Testis (tissue), 3 donors: ENCODE results near the gene EXOC3. TPM values are rescaled to one million over a fixed set of nuclear protein-coding genes. Genes with fewer than 3 reads are reported as not detected.
"Not testable (repeated sequence)": the region's sequence is repeated elsewhere in the genome, so short reads cannot be mapped to it uniquely, and the experiment has no call there.

ENCODE experiments used
- DNase-seq: peaks from one replicate; pipeline ENCODE4 v3.0.0-alpha.2; 2019
- H3K27ac ChIP-seq, 2 donors: fragments of 200-600 bp; sonication (generic); one replicate each; pipeline ENCODE4 v1.5.1; 2019
- H3K27me3 ChIP-seq: fragments of 200-600 bp; sonication (generic); one replicate; pipeline ENCODE4 v1.5.1; 2019
- H3K36me3 ChIP-seq: fragments of 200-600 bp; sonication (generic); one replicate; pipeline ENCODE4 v1.5.1; 2017; ENCODE audit warnings: low read depth; ENCODE audit errors: missing control alignments
- H3K4me1 ChIP-seq: fragments of 200-600 bp; sonication (generic); one replicate; pipeline ENCODE4 v1.5.1; 2019
- H3K4me3 ChIP-seq, 2 donors: fragments of 200-600 bp; sonication (generic); one replicate each; pipeline ENCODE4 v1.5.1; 2017 to 2019
- H3K9me3 ChIP-seq: fragments of 200-600 bp; sonication (generic); one replicate; pipeline ENCODE4 v1.5.1; 2017
- CTCF ChIP-seq, 3 experiments: fragments of 450-650 bp in 2 of 3; fragments of 200-600 bp in 1 of 3; sonication (generic) in 1 of 3; IDR thresholded peaks; one replicate each; pipeline ENCODE4 v1.5.1; 2016 to 2019; ENCODE audit warnings: antibody characterized with exemption in 3 of 3, mild to moderate bottlenecking in 2 of 3, moderate library complexity in 1 of 3
- POLR2A ChIP-seq: fragments of 450-650 bp; IDR thresholded peaks from one replicate; pipeline ENCODE4 v1.6.1; 2017; ENCODE audit warnings: antibody characterized with exemption, mild to moderate bottlenecking, moderate library complexity
- WGBS, 2 donors: methylation state at CpG; one replicate each; pipeline ENCODE4 v1.1.5; 2018; 5-methylcytosine and 5-hydroxymethylcytosine counted together
- intact Hi-C: fragments of 100-400 bp; cut with DNase I; formaldehyde crosslinking; loops from one replicate; pipeline ENCODE4 v1.15.1; 2023; ENCODE audit warnings: low total_unique reads
- polyA plus RNA-seq: library from polyadenylated mRNA; stranded (reverse); fragments of 350-450 nt; fragmentation: Illumina TruSeq; extraction: RNeasy Lipid Tissue Mini Kit (QIAGEN cat#74804); gene quantifications from one replicate; pipeline ENCODE4 v1.2.3, GENCODE V29; 2014; ENCODE audit warnings: low read depth, low replicate concordance; ENCODE audit not compliant: insufficient read depth
- total RNA-seq, 2 donors: library from RNA; depleted of rRNA; stranded (reverse); fragments of >200 nt; gene quantifications; one replicate each; pipeline ENCODE4 v1.2.3, GENCODE V29; 2016

EXOC3 gene
- total and polyA plus RNA-seq, 3 donors from 2014 or later: 111 to 122 (median 120) TPM

- H3K36me3 ChIP-seq: no peaks in the 10 kb centered on the region
- H3K27ac ChIP-seq: no peak overlapping the region
- no peaks in the 10 kb centered on the region for H3K9me3 ChIP-seq
- H3K4me3 ChIP-seq: no peak overlapping the region
- H3K27me3 ChIP-seq: no peaks in the 10 kb centered on the region
- intact Hi-C loops: no loop called here
- WGBS, 2 donors: 37% methylated on average over 23 of the region's 23 CpGs; no CpG with 5 or more reads in 1 of the 2 donors
- DNase-seq: no peak
- TF ChIP-seq POLR2A (no peak), CTCF (IDR thresholded peaks at IDR 0.05) (no peak)
- no peaks in the 10 kb centered on the region for H3K4me1 ChIP-seq
Measured at GRCh38 chr5:501831-502184, 58.8 kb downstream of the EXOC3 start.

DNA sequence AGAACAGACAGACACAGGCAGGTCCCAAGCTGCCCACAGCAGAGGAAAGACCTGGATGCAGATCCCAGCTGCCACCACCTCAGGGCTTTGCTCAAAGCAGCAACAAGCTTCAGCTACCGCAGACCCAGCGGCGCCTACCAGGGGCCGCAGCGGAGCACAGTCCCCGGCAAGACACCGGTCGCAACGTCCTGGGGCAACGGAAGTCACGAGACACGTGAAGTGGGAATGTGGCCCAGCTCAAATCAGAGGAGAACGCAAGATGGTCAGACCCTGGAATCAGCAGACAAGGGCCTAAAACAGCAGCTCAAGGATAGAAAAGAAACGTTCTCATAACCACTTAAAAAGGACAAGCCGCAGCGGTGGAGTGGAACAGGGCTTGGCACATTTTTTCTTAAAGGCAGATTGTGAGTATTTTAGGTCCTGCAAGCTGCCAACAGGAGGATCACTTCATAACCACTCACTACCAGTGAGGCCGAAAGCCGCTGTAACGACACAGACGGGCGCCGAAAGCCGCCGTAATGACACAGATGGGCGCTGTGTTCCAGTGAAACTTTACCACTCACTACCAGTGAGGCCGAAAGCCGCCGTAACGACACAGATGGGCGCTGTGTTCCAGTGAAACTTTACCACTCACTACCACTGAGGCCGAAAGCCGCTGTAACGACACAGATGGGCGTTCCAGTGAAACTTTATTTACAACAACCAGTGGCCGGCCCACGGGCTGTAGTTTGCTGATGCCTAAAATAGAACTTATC lies 59.5 kb downstream of the EXOC3 start:
- DNase-seq: no peak
- H3K4me1 ChIP-seq: no peaks in the 10 kb centered on the region
- 72 to 79% methylated on average over 30 to 36 of the region's 36 CpGs for WGBS, 2 donors
- no peak for TF ChIP-seq POLR2A
- no peak for TF ChIP-seq CTCF (IDR thresholded peaks at IDR 0.05)
- no peaks in the 10 kb centered on the region for H3K9me3 ChIP-seq
- H3K36me3 ChIP-seq: no peaks in the 10 kb centered on the region
- no peak overlapping the region for H3K4me3 ChIP-seq
- intact Hi-C loops: no loop called here
- H3K27me3 ChIP-seq: no peaks in the 10 kb centered on the region
- H3K27ac ChIP-seq: no peak overlapping the region

- no peak overlapping the region for H3K27ac ChIP-seq
- no peaks in the 10 kb centered on the region for H3K36me3 ChIP-seq
- H3K27me3 ChIP-seq: no peaks in the 10 kb centered on the region
- no peaks in the 10 kb centered on the region for H3K9me3 ChIP-seq
- H3K4me3 ChIP-seq: no peak overlapping the region
- no peak for DNase-seq
- H3K4me1 ChIP-seq: no peaks in the 10 kb centered on the region
- intact Hi-C loops: no loop called here
- WGBS, 2 donors: 59 to 72% methylated on average over 5 to 33 of the region's 33 CpGs
- no peak for TF ChIP-seq CTCF (IDR thresholded peaks at IDR 0.05)
Measured at GRCh38 chr5:504326-505154, 61.6 kb downstream of the EXOC3 start.

DNA sequence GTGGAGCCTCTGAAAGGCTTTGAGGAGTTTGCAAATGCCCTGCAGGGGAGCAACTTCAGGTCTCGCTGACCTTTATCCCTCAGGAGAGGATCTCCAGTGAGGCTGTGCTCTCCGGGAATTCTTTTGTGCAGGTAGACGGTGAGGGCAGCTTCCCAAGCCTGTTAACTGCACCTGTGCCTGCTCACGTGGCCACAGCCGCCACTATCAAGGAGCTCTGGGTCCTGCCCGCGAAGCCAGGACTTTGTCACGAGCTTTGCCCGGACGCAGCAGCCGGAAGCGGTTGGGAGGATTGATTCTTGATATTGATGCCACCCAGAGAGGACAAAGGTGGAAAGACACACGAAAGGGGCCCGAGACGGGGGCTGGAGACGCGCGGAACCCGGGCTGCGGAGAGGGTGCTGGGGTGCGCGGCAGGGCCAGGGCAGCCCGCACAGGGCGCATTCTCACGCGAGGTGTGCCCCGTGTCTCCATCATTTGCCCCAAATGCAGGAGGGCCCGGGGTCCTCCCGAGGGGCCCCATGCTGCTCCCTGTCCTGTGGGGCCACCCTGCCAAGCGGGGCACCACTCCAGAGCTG lies 63.1 kb downstream of the EXOC3 start:
- 77% methylated on average over 28 to 30 of the region's 30 CpGs for WGBS, 2 donors

DNA sequence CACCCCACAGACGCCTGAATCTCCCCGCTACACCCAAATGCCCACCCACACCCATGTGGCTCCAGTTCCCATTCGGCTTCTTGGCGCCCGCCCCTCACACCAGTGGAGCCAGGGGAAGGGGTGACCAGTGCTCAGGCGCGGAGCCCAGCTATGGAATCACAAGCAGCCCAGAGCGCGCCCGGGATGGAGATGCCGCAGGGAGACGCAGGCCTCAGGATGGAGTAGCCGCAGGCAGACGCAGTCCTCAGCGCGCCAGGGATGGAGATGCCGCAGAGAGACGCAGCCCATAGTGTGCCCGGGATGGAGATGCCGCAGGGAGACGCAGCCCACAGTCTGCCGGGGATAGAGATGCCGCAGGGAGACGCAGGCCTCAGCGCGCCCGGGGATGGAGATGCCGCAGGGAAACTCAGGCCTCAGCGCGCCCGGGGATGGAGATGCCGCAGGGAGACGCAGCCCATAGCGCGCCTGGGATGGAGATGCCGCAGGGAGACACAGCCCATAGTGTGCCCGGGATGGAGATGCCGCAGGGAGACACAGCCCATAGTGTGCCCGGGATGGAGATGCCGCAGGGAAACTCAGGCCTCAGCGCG lies 65.1 kb downstream of the EXOC3 start:
- H3K4me1 ChIP-seq, H3K9me3 ChIP-seq, H3K4me3 ChIP-seq, intact Hi-C loops, H3K27ac ChIP-seq, DNase-seq, H3K27me3 ChIP-seq, H3K36me3 ChIP-seq: not testable (repeated sequence)
- WGBS, 2 donors: 69 to 83% methylated on average over 18 to 42 of the region's 42 CpGs

More for the DNA sequence above, 63.1 kb downstream of the EXOC3 start:
- no peaks in the 10 kb centered on the region for H3K36me3 ChIP-seq
- TF ChIP-seq CTCF (IDR thresholded peaks at IDR 0.05) (no peak), POLR2A (no peak)
- DNase-seq: no peak
- intact Hi-C loops: no loop called here
- no peaks in the 10 kb centered on the region for H3K9me3 ChIP-seq
- no peaks in the 10 kb centered on the region for H3K4me1 ChIP-seq
- H3K27me3 ChIP-seq: no peaks in the 10 kb centered on the region
- no peak overlapping the region for H3K4me3 ChIP-seq
- no peak overlapping the region for H3K27ac ChIP-seq
